ENCODE results near the gene RTN4R. TPM values are rescaled to one million over a fixed set of nuclear protein-coding genes. Genes with fewer than 3 reads are reported as not detected.

RTN4R gene
- total and polyA plus RNA-seq, 2 of the 4 experiments (the other 2 are of a cell fraction) = 0.18 to 0.94 TPM

DNA sequence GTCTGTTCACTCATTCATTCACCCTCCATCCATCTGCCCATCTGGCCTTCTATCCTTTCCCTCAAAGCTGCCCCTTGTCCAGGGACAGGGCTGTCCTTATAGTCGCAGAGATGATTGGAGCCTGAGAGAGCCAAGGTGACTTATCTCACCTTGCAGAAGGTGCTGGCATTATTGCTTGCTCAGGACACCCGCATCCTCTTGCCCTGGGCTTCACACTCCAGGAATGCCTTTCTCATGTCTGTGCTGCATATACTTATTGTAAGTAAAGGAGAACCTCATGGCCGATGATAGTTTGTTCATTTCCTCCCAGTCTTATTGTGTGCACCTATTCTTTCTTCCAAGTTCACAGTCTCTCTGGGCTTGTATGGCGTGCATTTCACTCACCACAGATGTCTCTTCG is 68.2 kb downstream of the RTN4R start:
- Histone ChIP-seq H3K79me1 (ENCODE audit: low read depth in 1 of 2, low read length in 2 of 2) (no peaks in the 10 kb centered on the region), H3K4me2 (ENCODE audit: low read depth, low read length) (no peak overlapping the region), H2BK5ac (ENCODE audit: low read depth, low read length, poor library complexity, severe bottlenecking) (no peak overlapping the region), H3K4ac (ENCODE audit: low read depth, low read length) (no peak overlapping the region), H4K91ac (ENCODE audit: insufficient read depth, low read depth, low read length) (no peak overlapping the region), H4K8ac (ENCODE audit: low read depth in 2 of 2, low read length in 2 of 2) (no peak overlapping the region), H3K36me3 (ENCODE audit: control insufficient read depth, insufficient read depth, low read length) (no peaks in the 10 kb centered on the region), H3K23ac (ENCODE audit: low read depth, low read length) (no peak overlapping the region), H3K4me1 (ENCODE audit: control insufficient read depth, insufficient read depth, low read length) (peaks cover 13% of the 10 kb centered on the region), H4K20me1 (ENCODE audit: insufficient read depth, low read length) (no peaks in the 10 kb centered on the region), H2AK9ac (replicated peaks; ENCODE audit: low read depth, low read length, poor library complexity) (no peak overlapping the region), H3K18ac (ENCODE audit: low read depth, low read length) (no peak overlapping the region), H3K27ac (ENCODE audit: insufficient read depth, low read length) (no peak overlapping the region), H3K9me1 (ENCODE audit: insufficient read depth, low read length) (peaks cover 13% of the 10 kb centered on the region), H3K56ac (ENCODE audit: extremely low read depth, insufficient read depth, low read length) (no peak overlapping the region), H3K4me3 (ENCODE audit: insufficient read depth, low read depth, low read length) (no peak overlapping the region), H4K5ac (ENCODE audit: low read depth, low read length) (no peak overlapping the region), H2BK15ac (ENCODE audit: low read depth, low read length) (no peak overlapping the region), H2BK20ac (ENCODE audit: low read depth, low read length) (no peak overlapping the region), H3K9ac (ENCODE audit: low read depth, low read length) (no peak overlapping the region), H2BK120ac (ENCODE audit: low read depth, low read length) (no peak overlapping the region), H3K14ac (replicated peaks; ENCODE audit: low read depth, low read length) (no peak overlapping the region), H2AK5ac (ENCODE audit: low read depth, low read length) (no peak overlapping the region), H3K27me3 (ENCODE audit: control insufficient read depth, insufficient read depth, low read length) (peaks cover 51% of the 10 kb centered on the region), H3K9me3 (ENCODE audit: control insufficient read depth, insufficient read depth, low read length) (no peaks in the 10 kb centered on the region), H2AFZ (replicated peaks; ENCODE audit: low read length, poor library complexity) (no peak overlapping the region)
- POLR2A ChIA-PET (ENCODE audit: unreplicated experiment) = no interaction called here
- DNase-seq (no peak), ATAC-seq (ENCODE audit: low read depth) (no peak)
- BruUV-seq (replicated peaks) = no TSS peak
- intact Hi-C loops (cut with micrococcal nuclease) = no loop called here
- WGBS, 2 experiments (ENCODE audit: extremely low coverage in 2 of 2, insufficient read length in 1 of 2) = 83% methylated on average over 2 of the region's 5 CpGs; no CpG with 5 or more reads in 1 of the 2 experiments
- TF ChIP-seq CEBPB (IDR thresholded peaks at IDR 0.05; ENCODE audit: low read depth, low read length) = no peak
- TF ChIP-seq MAFK (IDR thresholded peaks at IDR 0.05; ENCODE audit: low read depth, low read length) = no peak
- TF ChIP-seq, protein P1, sequence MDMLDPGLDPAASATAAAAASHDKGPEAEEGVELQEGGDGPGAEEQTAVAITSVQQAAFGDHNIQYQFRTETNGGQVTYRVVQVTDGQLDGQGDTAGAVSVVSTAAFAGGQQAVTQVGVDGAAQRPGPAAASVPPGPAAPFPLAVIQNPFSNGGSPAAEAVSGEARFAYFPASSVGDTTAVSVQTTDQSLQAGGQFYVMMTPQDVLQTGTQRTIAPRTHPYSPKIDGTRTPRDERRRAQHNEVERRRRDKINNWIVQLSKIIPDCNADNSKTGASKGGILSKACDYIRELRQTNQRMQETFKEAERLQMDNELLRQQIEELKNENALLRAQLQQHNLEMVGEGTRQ (IDR thresholded peaks at IDR 0.05; ENCODE audit: low read depth, low read length) = no peak
- no peak for TF ChIP-seq CHD1 (IDR thresholded peaks at IDR 0.05; ENCODE audit: low read depth, low read length)
- no peak for TF ChIP-seq BHLHE40 (IDR thresholded peaks at IDR 0.05; ENCODE audit: low read depth, low read length)
- TF ChIP-seq, protein P2, sequence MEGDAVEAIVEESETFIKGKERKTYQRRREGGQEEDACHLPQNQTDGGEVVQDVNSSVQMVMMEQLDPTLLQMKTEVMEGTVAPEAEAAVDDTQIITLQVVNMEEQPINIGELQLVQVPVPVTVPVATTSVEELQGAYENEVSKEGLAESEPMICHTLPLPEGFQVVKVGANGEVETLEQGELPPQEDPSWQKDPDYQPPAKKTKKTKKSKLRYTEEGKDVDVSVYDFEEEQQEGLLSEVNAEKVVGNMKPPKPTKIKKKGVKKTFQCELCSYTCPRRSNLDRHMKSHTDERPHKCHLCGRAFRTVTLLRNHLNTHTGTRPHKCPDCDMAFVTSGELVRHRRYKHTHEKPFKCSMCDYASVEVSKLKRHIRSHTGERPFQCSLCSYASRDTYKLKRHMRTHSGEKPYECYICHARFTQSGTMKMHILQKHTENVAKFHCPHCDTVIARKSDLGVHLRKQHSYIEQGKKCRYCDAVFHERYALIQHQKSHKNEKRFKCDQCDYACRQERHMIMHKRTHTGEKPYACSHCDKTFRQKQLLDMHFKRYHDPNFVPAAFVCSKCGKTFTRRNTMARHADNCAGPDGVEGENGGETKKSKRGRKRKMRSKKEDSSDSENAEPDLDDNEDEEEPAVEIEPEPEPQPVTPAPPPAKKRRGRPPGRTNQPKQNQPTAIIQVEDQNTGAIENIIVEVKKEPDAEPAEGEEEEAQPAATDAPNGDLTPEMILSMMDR (conservative IDR thresholded peaks at IDR 0.05; ENCODE audit: low read depth, low read length) = no peak
- no peak for TF ChIP-seq POLR2A (IDR thresholded peaks at IDR 0.05; ENCODE audit: low read depth, low read length)
- no peak for TF ChIP-seq MAZ (IDR thresholded peaks at IDR 0.05; ENCODE audit: borderline replicate concordance, low read depth, low read length)
- dilution Hi-C loops (cut with HindIII; ENCODE audit: low sequenced_read_pairs, unreplicated experiment) = no loop called here
- in situ Hi-C loops (cut with MboI; ENCODE audit: low sequenced_read_pairs) = no loop called here
- CTCF ChIA-PET = no interaction called here

Data from IMR-90 (cell line).